PC-3 (cell line): Measurements from ENCODE around the gene SLC7A9.

ENCODE experiments used
- CTCF ChIP-seq: fragments of 300-600 bp; sonication (generic); conservative IDR thresholded peaks from 2 replicates; pipeline ENCODE4 v1.5.1; 2017; ENCODE audit warnings: antibody characterized with exemption, low read depth, mild to moderate bottlenecking, low read length
- EZH2 ChIP-seq: fragments of 300-600 bp; sonication (generic); IDR thresholded peaks from one replicate; pipeline ENCODE4 v1.6.1; 2017; ENCODE audit warnings: antibody characterized with exemption, mild to moderate bottlenecking, low read length; ENCODE audit not compliant: unreplicated experiment
- EZH2phosphoT487 ChIP-seq: fragments of 300-600 bp; sonication (generic); IDR thresholded peaks from 2 replicates; pipeline ENCODE4 v1.6.1; 2018; ENCODE audit warnings: mild to moderate bottlenecking, antibody characterized with exemption, low read length, borderline replicate concordance

- TF ChIP-seq EZH2 (no peak), CTCF (no peak), EZH2phosphoT487 (no peak)
Measured at GRCh38 chr19:32824191-32824751, 45.3 kb downstream of the SLC7A9 start.
